NCI-H226 (cell line): Measurements from ENCODE around the gene EXOSC5.
"Not testable (repeated sequence)": the region's sequence is repeated elsewhere in the genome, so short reads cannot be mapped to it uniquely, and the experiment has no call there.

Experiments used
- DNase-seq: peaks from one replicate; pipeline ENCODE4 v3.0.0-alpha.2; 2015

EXOSC5 gene

GRCh38 chr19:41397086-41398049 is at the start of gene EXOSC5, which contains the start of gene BCKDHA:
Gene EXOSC5, minus strand, starts transcription at chr19:41397359. Its CDS starts 31 bp downstream, at chr19:41397328.
Gene BCKDHA, plus strand, starts transcription at chr19:41397818. Its CDS starts 10 bp downstream, at chr19:41397828.
- DNase-seq: peak; percentile 98

DNA sequence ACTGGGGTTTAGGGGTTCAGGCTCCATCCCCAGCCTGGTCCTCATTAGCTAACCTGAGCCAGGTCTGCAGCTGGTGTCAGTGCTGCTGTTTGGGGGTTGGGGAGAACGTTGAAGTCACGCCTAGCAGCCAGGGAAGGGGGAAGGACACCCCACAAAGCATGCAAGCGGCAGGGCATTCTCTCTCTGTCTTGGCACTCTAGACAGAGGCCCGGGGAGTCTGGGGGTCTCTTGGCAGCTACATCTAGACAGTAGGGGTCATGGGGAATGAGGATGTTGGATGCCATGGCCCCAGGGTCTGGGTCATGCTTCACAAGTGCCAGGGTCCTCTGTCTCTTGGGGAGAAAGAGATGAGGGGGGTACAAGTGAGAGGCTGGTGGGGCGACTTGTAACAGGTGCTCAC is 48.4 kb upstream of the EXOSC5 start:
- no peak for DNase-seq

DNA sequence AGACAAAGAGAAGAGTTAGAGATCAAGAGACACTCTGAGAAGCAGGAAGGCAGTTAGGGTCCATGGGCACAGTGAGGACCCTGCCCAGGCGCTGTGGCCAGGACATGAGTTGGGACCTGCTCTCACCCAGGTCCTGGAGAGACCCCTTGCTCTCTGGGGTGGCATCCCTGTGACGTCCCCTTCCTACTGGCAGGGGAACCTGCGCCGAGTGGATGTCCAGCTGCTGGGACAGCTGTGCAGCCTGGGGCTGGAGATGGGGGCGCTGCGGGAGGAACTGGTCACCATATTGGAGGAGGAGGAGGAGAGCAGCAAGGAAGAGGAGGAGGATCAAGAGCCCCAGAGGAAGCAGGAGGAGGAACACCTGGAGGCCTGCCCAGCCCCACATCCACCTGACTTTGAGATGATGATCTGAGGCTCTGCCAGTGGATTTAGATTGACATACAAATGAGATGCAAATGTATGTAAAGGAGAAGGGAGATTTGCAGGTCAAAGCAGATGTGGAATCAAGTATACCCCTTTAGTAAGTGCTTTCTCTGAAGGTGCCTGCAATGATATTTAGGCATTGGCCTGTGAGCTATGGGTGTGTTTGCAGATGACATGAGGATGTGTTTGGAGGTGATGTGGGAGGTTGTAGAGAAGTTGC is 46.8 kb upstream of the EXOSC5 start:
- no peak for DNase-seq

GRCh38 chr19:41442473-41443355 is 45.6 kb upstream of the EXOSC5 start, which contains the start of gene ERICH4:
Gene ERICH4, plus strand, starts transcription at chr19:41443156. Its CDS starts 14 bp downstream, at chr19:41443170.
- no peak for DNase-seq

GRCh38 chr19:41441321-41441945 is 44.3 kb upstream of the EXOSC5 start:
- DNase-seq: no peak

- DNase-seq: peak; percentile 96
Measured at GRCh38 chr19:41439441-41440222, 42.5 kb upstream of the EXOSC5 start, which contains the start of gene DMAC2. Gene DMAC2, minus strand, starts transcription at chr19:41439912. Its CDS starts 13 bp downstream, at chr19:41439899.

DNA sequence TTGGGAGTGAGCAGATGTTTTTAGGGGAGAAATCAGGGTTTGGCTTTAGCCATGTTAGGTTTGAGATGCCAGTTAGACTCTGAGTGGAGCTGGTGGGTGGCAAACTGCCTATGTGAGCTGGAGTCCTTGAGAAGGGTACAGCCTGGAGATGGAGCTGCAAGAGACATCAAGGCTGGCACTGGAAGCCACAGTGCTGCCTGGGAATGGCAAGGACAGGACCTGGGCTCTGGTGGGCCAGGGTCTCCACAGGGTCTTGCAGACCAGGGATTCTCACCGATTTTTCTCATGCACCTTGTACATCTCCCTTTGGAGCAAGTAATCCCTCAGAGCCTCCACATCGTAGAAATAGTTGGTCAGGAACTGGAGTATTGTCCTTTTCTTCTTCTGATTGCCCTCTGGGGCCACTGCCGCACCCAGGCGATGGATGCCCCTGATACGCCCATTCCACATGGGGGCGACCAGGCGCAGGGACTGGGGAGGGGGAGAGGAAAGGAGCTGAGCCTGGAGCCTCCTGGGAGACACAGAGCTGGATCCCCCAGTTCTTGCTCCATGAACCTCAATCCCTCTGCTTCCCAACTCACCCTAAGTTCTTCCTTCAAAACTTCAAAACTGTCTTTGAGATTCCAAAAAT is 40.9 kb upstream of the EXOSC5 start:
- DNase-seq: no peak

DNA sequence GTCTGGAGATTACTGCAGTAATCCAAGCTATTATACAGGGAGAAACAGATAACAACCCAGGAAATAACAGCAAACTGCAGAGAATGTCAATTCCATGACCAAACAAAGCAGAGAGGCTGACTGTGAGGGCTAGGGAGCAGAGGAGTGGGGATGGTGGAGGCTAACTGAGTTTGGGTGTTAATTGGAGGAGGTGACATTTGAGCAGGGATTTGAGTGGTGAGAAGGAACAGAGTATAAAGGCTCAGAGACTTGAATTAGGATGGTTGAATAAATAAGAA is 39.5 kb upstream of the EXOSC5 start:
- DNase-seq: no peak

GRCh38 chr19:41435936-41436673 is 38.9 kb upstream of the EXOSC5 start:
- DNase-seq: no peak

DNA sequence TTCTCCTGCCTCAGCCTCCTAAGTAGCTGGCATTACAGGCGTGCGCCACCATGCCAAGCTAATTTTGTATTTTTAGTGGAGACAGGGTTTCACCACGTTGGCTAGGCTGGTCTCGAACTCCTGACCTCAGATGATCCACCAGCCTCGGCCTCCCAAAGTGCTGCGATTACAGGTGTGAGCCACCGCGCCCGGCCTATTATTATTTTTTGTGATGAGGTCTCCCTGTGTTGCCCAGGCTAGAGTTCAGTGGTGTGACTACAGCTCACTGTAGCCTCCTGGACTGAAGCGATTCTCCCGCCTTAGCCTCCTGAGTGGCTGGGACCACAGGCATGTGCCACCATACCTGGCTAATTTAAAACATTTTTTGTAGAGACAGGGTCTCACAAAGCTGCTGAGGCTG is 38.2 kb upstream of the EXOSC5 start:
- DNase-seq: not testable (repeated sequence)

GRCh38 chr19:41434450-41434849 is 37.3 kb upstream of the EXOSC5 start:
- DNase-seq: no peak

- DNase-seq: no peak
Measured at GRCh38 chr19:41433171-41433570, 36.0 kb upstream of the EXOSC5 start.

DNA sequence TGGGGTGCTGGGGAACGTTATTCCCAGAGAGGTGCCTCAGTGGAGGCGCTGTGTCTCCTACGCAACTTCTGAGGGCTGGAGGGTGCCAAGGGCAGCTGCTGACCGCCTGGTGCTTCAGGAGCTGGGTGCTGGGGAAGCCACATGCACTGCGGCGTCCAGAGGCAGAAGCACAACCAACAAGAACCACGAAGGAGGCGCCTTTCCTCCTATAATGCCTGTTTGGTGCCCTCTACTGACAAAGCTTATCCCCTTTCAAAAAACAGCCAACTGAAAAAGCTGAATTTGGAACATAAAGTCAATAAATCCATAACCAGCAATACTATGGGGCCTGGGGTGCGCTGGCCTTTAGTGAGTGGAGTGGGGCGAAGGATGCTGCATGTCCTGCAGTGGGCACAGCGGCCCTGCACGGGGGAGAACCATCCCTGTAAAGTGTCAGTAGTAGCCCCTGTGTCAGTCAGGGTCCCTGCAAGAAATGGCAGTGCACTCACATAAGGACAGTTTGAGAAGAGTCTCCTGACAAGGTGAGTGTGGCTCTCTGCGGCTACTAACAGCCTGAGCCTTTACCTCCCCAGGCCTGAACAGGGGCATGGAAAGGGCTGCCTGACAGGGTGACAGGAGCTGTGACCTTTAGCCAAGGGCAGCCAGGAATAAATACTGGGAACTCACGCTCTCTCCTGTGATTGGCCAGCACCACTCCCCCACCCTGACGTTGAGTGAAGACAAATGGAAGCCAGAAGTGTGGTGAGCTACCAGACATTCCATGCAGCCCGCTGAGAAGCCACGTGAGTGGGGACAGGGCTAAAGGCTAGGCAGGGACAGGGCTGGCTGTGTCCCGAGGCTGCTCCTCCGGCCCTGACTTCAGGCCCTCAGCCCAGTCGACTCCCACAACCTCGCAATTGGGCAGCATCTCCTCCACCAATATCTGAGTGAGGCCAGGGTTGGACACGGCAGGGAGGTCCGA is 34.5 kb upstream of the EXOSC5 start:
- DNase-seq: no peak

DNA sequence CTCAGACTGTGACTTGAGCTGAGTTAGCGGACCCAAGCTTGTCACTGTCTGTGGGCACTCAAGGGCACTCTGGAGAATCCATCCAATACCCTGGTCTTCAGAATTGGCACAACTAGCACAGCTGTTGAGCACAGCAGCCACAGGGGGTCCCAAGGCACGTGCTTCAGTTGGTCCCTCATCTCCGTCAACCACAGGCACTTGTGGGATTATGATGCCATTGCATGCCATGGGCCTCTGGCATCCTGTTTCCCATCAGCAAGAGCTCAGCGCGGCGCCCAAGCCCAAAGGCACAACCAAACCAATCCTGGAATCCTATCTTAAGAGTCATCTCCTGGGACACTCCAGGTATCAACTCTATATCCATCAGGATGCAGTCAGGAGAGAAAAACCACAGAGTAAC is 33.8 kb upstream of the EXOSC5 start:
- no peak for DNase-seq

- DNase-seq: no peak
Measured at GRCh38 chr19:41428481-41428859, 31.3 kb upstream of the EXOSC5 start.

- no peak for DNase-seq
Measured at GRCh38 chr19:41427647-41428480, 30.7 kb upstream of the EXOSC5 start.

DNA sequence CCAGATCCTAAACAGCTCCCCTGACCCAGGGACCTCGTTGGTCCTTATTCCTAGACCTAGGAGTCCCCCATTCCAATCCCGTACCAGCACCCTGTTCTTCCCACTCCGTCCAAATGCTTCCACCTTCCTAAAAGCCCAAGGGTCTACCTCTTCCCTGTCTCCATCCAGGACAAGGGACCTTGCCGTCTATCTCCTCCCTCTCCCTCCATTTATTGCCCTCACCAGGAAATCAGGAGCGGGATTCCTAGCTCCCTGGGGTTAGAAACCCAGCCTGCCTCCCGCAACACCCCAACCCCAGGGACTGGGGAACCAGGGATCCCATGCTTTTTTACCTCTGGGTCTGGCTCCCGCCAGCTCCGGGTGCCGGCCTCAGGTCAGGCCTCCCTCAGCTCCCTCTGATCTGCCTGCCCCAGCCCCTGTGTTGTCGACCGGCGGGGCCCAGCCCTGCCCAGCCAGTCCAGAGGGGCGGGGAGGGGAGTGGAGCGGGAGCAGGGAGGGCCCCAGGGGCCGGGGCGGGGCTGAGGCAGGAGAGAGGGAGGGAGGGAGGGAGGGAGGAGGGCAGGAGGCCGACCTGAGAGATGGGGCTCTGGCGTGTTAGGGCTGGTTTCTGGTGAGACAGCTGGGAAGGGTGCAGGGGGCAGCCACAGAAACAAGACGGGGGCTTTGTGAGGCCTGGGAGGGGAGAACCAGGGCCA is 29.9 kb upstream of the EXOSC5 start, which contains the start of gene B3GNT8:
Gene B3GNT8, minus strand, starts transcription at position 423 of the 695 bp plus-strand sequence. CDS start 596 bp downstream, outside the sequence.
- DNase-seq: peak; percentile 38
